NB4 (cell line): Measurements from ENCODE around the gene GPR84.
A peak's percentile ranks its signal among the peaks of the same experiment; 100 is the strongest.

Experiments
- DNase-seq: peaks from one replicate; pipeline ENCODE4 v3.0.0; 2010; ENCODE audit warnings: low read depth
- H3K4me3 ChIP-seq: one replicate; pipeline ENCODE4 v1.5.1; 2011; ENCODE audit warnings: mild to moderate bottlenecking, low read depth, low read length, moderate library complexity
- MYC ChIP-seq: IDR thresholded peaks from 2 replicates; pipeline ENCODE4 v1.6.1; 2011; ENCODE audit warnings: low read depth, low read length
- POLR2A ChIP-seq: IDR thresholded peaks from 2 replicates; pipeline ENCODE4 v1.6.1; 2011; ENCODE audit warnings: mild to moderate bottlenecking; ENCODE audit not compliant: insufficient read length; ENCODE audit errors: extremely low read depth
- TF ChIP-seq, protein P1 (sequence below): IDR thresholded peaks from one replicate; pipeline ENCODE4 v1.5.1; 2012; ENCODE audit warnings: low read depth, low read length
- TF ChIP-seq, protein P2 (sequence below): IDR thresholded peaks from 2 replicates; pipeline ENCODE4 v1.6.1; 2011; ENCODE audit warnings: low read depth, low read length

Gene GPR84

DNA sequence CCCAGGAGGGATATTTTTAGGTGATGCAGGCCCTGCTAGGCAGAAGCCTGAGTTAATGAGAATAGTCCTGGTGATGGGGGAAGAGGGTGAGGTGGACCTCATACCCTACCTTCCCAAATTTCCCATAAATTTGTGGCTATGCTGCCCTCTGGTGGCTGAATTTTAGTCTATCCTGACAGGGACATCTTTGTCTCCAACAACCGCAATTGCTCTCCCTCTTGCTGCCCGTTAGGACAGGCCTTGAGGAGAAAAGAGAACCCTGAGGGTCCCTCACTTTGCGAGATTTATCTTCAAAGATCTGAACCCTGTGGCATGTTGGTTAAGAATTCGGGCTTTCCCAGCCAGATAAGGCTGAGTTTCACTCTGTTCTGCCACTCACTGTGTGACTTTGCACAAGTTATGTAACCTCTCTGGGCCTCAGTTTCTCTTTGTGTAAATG lies 30.0 kb upstream of the GPR84 start:
- DNase-seq, result peak; percentile 83
- H3K4me3 ChIP-seq, result no peak overlapping the region
- TF ChIP-seq, protein P1, sequence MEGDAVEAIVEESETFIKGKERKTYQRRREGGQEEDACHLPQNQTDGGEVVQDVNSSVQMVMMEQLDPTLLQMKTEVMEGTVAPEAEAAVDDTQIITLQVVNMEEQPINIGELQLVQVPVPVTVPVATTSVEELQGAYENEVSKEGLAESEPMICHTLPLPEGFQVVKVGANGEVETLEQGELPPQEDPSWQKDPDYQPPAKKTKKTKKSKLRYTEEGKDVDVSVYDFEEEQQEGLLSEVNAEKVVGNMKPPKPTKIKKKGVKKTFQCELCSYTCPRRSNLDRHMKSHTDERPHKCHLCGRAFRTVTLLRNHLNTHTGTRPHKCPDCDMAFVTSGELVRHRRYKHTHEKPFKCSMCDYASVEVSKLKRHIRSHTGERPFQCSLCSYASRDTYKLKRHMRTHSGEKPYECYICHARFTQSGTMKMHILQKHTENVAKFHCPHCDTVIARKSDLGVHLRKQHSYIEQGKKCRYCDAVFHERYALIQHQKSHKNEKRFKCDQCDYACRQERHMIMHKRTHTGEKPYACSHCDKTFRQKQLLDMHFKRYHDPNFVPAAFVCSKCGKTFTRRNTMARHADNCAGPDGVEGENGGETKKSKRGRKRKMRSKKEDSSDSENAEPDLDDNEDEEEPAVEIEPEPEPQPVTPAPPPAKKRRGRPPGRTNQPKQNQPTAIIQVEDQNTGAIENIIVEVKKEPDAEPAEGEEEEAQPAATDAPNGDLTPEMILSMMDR, result peak; percentile 75
- TF ChIP-seq, protein P2, sequence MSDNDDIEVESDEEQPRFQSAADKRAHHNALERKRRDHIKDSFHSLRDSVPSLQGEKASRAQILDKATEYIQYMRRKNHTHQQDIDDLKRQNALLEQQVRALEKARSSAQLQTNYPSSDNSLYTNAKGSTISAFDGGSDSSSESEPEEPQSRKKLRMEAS, result no peak
- no peak for TF ChIP-seq POLR2A

DNA sequence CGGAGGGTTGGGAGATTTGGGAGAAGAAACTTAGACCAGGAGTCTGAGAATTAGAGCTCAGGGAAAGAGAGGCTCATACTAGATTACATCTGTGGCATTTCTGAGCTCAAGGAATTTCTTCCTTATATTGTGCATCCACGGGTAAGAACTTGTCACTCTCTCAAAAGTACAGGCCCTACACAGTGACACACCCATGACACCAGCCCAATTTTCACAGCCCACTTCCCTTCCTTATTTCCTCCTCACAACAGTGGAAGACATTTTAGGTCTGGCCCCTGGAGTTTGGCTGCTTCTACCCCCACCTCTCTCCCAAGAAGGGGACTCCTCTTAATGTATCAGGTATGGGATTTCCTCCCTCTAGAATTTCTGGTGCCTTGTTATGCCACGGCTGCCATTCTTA lies 29.5 kb upstream of the GPR84 start:
- TF ChIP-seq POLR2A (no peak), MYC (no peak)
- TF ChIP-seq, protein P2, result no peak
- TF ChIP-seq, protein P1, result no peak
- no peak overlapping the region for H3K4me3 ChIP-seq
- no peak for DNase-seq

DNA sequence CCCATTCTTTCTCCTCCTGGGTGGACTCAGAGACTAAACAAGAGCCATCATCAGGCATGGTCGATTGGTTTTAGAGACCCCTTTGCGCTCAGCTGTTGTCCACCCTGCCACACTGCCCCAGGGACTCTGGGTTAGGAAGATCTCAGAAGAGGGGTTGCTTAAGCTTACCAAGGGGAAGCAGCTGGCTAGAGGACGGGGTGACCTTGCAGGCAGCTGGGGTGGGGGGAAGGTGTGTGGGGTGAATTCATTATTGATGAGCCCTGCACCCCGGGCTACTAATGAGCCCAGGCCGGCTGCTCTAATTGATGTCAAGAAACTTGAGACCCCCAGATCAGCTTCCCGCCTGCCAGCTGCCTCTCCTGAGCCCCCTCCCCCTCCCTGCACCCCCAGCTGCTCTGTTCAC lies 28.9 kb upstream of the GPR84 start:
- no peak for DNase-seq
- TF ChIP-seq, protein P2, result no peak
- TF ChIP-seq POLR2A (no peak), MYC (no peak)
- TF ChIP-seq, protein P1, result no peak
- H3K4me3 ChIP-seq, result no peak overlapping the region

DNA sequence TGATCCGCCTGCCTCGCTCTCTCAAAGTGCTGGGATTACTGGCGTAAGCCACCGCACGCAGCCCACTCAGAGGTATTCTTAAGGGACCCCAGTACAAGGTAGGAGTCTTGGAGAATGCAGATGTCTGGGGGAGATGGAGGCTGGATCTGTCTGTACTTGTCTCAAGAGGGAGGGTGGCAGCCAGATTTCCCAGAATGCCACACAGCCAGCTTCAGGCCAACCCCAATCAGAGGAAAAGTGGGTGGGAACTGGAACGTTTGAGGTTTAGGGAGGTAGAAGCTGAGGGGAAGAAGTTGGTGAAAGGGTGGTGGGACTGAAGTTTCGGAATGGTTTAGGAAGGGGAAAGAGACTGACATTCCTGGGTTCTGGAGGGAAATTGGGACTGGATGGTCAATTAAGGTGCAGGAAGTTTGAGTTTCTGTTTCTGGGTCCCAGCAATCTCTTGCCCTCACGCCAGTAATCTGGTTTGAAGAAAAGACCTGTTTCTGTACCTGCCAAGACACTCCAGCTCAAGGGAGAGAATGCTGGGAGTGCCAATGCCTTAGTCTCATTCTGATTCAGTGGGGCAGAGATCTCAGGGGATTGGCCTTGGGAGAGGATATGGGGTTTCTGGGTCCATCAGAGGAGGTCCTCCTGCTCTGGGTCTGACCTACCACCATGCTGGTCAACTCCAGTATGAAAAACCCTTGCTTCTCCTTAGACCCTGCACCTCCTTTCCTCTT lies 28.4 kb upstream of the GPR84 start:
- TF ChIP-seq MYC, result no peak
- TF ChIP-seq, protein P1, result no peak
- TF ChIP-seq, protein P2, result no peak
- no peak for TF ChIP-seq POLR2A
- DNase-seq, result no peak
- H3K4me3 ChIP-seq, result no peak overlapping the region

DNA sequence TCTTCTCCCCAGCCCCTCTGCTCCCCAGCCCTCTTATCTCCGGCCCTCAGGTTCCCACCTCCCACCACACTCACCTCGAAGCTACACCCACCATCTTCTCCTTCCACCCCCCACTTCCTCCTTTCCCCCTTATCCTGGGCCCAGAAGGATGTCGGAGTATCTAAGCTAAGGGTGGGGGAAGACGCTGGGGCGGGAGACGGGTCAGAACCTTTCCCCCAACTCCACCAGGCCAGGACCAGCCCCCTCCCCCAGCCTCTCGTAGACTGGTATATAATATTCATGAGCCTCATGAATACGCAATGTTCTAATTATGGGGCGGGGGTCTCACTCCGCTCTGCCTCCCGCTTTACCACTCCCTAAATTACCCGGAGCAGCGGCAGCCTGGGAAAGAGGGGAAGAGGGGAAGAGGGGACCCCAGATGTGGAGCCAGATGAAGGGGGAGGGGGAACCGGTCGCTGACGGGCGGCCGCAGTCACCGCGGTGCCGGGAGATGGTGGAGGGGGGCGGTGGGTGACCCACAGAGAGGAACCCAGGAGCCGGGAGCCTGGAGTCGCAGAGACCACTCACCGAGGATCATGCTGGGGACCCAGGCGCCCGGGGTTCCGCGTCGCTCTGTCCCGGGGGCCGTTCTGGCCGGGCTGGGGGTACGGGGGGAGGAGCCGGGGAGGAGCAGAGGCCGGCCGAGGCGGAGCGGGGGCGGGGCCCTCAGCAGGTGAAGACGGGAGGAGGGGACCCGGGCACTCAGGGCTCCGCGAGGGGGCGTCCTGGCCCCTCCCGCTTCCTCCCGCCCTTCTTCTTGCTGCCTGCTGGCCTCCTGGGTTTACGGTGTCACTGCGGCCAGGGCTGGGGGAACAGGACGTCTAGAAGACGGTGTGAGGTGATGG lies 26.6 kb upstream of the GPR84 start:
- peak; percentile 55 for DNase-seq
- TF ChIP-seq POLR2A, result no peak
- TF ChIP-seq, protein P1, result no peak
- TF ChIP-seq, protein P2, result no peak
- H3K4me3 ChIP-seq, result no peak overlapping the region
